ENCODE results near the gene PEG3. TPM values are rescaled to one million over a fixed set of nuclear protein-coding genes. Genes with fewer than 3 reads are reported as not detected.

Gene PEG3
- total RNA-seq = not detected

DNA sequence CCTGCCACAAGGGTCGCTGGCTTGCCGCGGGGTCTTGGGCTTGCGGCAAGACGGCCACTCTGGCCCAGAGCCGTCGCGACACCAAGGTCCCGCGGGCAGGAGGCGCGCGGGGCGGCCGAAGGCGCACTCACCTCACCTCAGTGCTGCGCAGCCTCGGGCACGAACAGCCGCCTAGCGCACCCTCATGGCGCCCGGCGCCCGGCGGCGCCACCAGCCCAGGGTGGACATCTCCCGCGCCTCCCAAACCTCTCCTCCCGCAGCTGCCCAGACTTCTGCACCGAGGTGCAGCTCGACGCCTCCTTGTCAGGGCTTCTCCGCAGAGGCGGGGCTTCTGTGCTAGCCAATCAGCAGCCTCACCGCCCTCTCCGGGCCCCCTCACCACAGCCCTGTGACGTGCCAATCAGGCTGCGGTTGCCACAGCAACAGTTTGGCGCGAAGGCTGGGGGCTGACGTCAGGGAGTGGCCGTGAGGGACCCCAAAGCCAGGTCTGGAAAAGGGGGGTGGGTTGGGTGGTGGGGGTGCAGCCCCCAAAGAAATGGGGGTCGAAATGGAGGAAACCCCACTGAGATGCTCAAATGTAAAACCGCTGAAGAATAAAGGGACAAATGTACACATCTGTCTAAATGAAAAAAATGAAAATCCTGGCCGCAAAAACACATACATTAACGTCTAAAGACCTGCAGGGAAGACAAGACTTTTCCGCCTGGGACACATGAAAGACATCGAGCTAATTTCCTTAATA is at the start of gene PEG3, which contains the start of gene ZIM2:
Gene PEG3, minus strand, starts transcription at position 276 of the 742 bp plus-strand sequence. CDS start 16,071 bp downstream, outside the sequence.
Gene ZIM2, minus strand, starts transcription at position 276 of the 742 bp plus-strand sequence. CDS start 16,449 bp downstream, outside the sequence.

Other genes starting within 250 kb of the PEG3 start
- gene ZNF71, start 245.4 kb downstream of the PEG3 start, total RNA-seq = 1 to 10 TPM; 6.2 to 7.0 TPM
- gene SMIM17, start 197.6 kb downstream of the PEG3 start, total RNA-seq = not detected
- 1 to 10 TPM in 1 of 2 experiments, under 1 TPM in 1; 0.99 to 2.3 TPM for gene ZNF835, start 169.0 kb downstream of the PEG3 start, total RNA-seq
- gene ZIM2, start within 50 bp of the PEG3 start, total RNA-seq = not detected

Measured in activated naive CD4-positive, alpha-beta T cell treated with anti-CD3 and anti-CD28 coated beads, Interleukin-2, amount 10 ng/mL, durations not matched to agents 5 hours and 36 hours (primary cell).